Hepatocyte (in vitro differentiated cells): ENCODE measurements around the gene DCTN2. TPM values are rescaled to one million over a fixed set of nuclear protein-coding genes. Genes with fewer than 3 reads are reported as not detected.
"Not testable (repeated sequence)": the region's sequence is repeated elsewhere in the genome, so short reads cannot be mapped to it uniquely, and the experiment has no call there.

Source experiments
- DNase-seq: peaks from one replicate; pipeline ENCODE4 v3.0.0-alpha.2; 2016; ENCODE audit warnings: low spot score
- H2AFZ ChIP-seq: fragments of 200-600 bp; sonication (generic); 2 replicates; pipeline ENCODE4 v1.6.0; 2016; ENCODE audit warnings: antibody characterized with exemption, mild to moderate bottlenecking
- H3K27ac ChIP-seq: fragments of 200-600 bp; sonication (generic); 2 replicates; pipeline ENCODE4 v1.5.1; 2016; ENCODE audit warnings: mild to moderate bottlenecking
- H3K27me3 ChIP-seq: fragments of 200-600 bp; sonication (generic); 2 replicates; pipeline ENCODE4 v1.6.1; 2016
- H3K36me3 ChIP-seq: fragments of 200-600 bp; sonication (generic); replicated peaks from 2 replicates; pipeline ENCODE4 v1.5.1; 2016; ENCODE audit warnings: low read depth; ENCODE audit not compliant: insufficient read depth
- H3K4me1 ChIP-seq: fragments of 200-600 bp; sonication (generic); 2 replicates; pipeline ENCODE4 v1.5.1; 2016; ENCODE audit warnings: mild to moderate bottlenecking, moderate library complexity; ENCODE audit not compliant: insufficient read depth
- H3K4me2 ChIP-seq: fragments of 200-600 bp; sonication (generic); 2 replicates; pipeline ENCODE4 v1.6.0; 2016
- H3K4me3 ChIP-seq: fragments of 200-600 bp; sonication (generic); 2 replicates; pipeline ENCODE4 v1.5.1; 2016; ENCODE audit warnings: mild to moderate bottlenecking
- H3K79me2 ChIP-seq: fragments of 200-600 bp; sonication (generic); 2 replicates; pipeline ENCODE4 v1.6.0; 2017; ENCODE audit warnings: mild to moderate bottlenecking
- H3K9me2 ChIP-seq: fragments of 200-600 bp; sonication (generic); replicated peaks from 2 replicates; pipeline ENCODE4 v1.6.0; 2017; ENCODE audit warnings: mild to moderate bottlenecking; ENCODE audit not compliant: insufficient read depth
- H3K9me3 ChIP-seq: fragments of 200-600 bp; sonication (generic); 2 replicates; pipeline ENCODE4 v1.5.1; 2016; ENCODE audit warnings: low read depth, mild to moderate bottlenecking
- H4K20me1 ChIP-seq: fragments of 200-600 bp; sonication (generic); 2 replicates; pipeline ENCODE4 v1.6.0; 2016; ENCODE audit warnings: mild to moderate bottlenecking; ENCODE audit not compliant: insufficient read depth, poor library complexity, severe bottlenecking
- CTCF ChIP-seq: fragments of 200-600 bp; sonication (generic); IDR thresholded peaks from 2 replicates; pipeline ENCODE4 v1.5.1; 2016; ENCODE audit warnings: antibody characterized with exemption, mild to moderate bottlenecking; ENCODE audit not compliant: poor library complexity
- EZH2 ChIP-seq: fragments of 200-600 bp; sonication (generic); IDR thresholded peaks from 2 replicates; pipeline ENCODE4 v1.6.1; 2016; ENCODE audit warnings: antibody characterized with exemption, mild to moderate bottlenecking, borderline replicate concordance
- EZH2phosphoT487 ChIP-seq: fragments of 200-600 bp; sonication (generic); IDR thresholded peaks from one replicate; pipeline ENCODE4 v1.6.1; 2018; ENCODE audit warnings: antibody characterized with exemption, mild to moderate bottlenecking, low read depth, moderate library complexity; ENCODE audit not compliant: unreplicated experiment, severe bottlenecking
- WGBS: methylation state at CpG from one replicate; pipeline ENCODE4 v1.1.6; 2016; ENCODE audit warnings: low lambda C conversion rate; ENCODE audit errors: missing lambda C conversion rate; 5-methylcytosine and 5-hydroxymethylcytosine counted together
- polyA plus RNA-seq: library from polyadenylated mRNA; unstranded; fragments of >200 nt; fragmentation: Nextera tagmentation; extraction: Ambion mirVana; gene quantifications from 2 replicates; pipeline ENCODE4 v1.2.1, GENCODE V29; 2016
- total RNA-seq: library from RNA; depleted of rRNA; stranded (reverse); fragments of >200 nt; gene quantifications from 2 replicates; pipeline ENCODE4 v1.2.3, GENCODE V29; 2014

Gene DCTN2
- total and polyA plus RNA-seq, 2 experiments from 2014 or later = 110 to 124 TPM

DNA sequence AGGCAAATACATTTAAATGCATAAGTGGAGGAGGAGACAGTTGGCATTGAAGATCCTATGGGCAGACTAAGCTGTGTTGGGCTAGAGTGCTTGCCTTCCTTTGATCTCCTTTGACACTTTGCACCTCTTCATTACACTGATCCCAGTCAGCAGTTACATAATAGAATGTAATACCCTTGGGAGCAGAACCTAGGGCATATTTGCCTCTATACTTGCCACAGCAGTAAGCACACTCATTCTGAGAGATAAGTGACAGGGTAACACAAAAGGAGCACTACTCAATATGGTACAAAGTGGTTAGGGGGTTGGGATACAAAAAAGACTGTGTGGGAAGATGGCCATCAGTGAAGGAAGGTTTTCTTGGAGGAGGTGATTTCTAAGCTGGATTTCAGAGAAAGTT is 50.2 kb downstream of the DCTN2 start:
- no peak overlapping the region for H3K4me3 ChIP-seq
- no peak overlapping the region for H2AFZ ChIP-seq
- H3K9me2 ChIP-seq = no peaks in the 10 kb centered on the region
- H4K20me1 ChIP-seq = no peaks in the 10 kb centered on the region
- H3K27me3 ChIP-seq = no peaks in the 10 kb centered on the region
- no peak overlapping the region for H3K27ac ChIP-seq
- H3K4me2 ChIP-seq = no peak overlapping the region
- DNase-seq = no peak
- no peaks in the 10 kb centered on the region for H3K9me3 ChIP-seq
- no peaks in the 10 kb centered on the region for H3K79me2 ChIP-seq
- no peaks in the 10 kb centered on the region for H3K4me1 ChIP-seq
- H3K36me3 ChIP-seq = no peaks in the 10 kb centered on the region
- TF ChIP-seq CTCF (no peak), EZH2phosphoT487 (no peak), EZH2 (no peak)

DNA sequence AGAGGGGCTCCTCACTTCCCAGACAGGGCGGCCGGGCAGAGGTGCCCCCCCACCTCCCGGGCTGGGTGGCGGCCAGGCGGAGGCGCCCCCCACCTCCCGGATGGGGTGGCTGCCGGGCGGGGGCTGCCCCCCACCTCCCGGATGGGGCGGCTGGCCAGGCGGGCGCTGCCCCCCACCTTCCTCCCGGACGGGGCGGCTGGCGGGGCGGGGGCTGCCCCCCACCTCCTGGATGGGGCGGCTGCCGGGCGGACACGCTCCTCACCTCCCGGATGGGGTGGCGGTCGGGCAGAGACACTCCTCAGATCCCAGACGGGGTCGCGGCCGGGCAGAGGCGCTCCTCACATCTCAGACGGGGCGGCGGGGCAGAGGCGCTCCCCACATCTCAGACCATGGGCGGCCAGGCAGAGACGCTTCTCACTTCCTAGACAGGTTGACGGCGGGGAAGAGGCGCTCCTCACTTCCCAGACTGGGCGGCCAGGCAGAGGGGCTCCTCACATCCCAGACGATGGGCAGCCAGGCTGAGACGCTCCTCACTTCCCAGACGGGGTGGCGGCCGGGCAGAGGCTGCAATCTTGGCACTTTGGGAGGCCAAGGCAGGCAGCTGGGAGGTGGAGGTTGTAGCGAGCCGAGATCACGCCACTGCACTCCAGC is 51.8 kb downstream of the DCTN2 start:
- H3K27ac ChIP-seq, H3K9me3 ChIP-seq, H3K4me3 ChIP-seq, DNase-seq, H3K9me2 ChIP-seq, H3K27me3 ChIP-seq, H3K4me2 ChIP-seq, H4K20me1 ChIP-seq, H3K79me2 ChIP-seq, H2AFZ ChIP-seq, H3K4me1 ChIP-seq, H3K36me3 ChIP-seq: not testable (repeated sequence)
- 96% methylated on average over 10 of the region's 48 CpGs for WGBS

- DNase-seq = no peak
- H3K4me2 ChIP-seq = no peak overlapping the region
- WGBS = 95% methylated on average over 15 of the region's 15 CpGs
- H3K4me3 ChIP-seq = no peak overlapping the region
- H3K9me2 ChIP-seq = no peaks in the 10 kb centered on the region
- no peak overlapping the region for H3K27ac ChIP-seq
- H4K20me1 ChIP-seq = peaks cover 2% of the 10 kb centered on the region
- H3K36me3 ChIP-seq = no peaks in the 10 kb centered on the region
- no peaks in the 10 kb centered on the region for H3K27me3 ChIP-seq
- H3K9me3 ChIP-seq = no peaks in the 10 kb centered on the region
- peak; percentile 8 for TF ChIP-seq CTCF
- no peak for TF ChIP-seq EZH2phosphoT487
- TF ChIP-seq EZH2 = no peak
- peaks cover 11% of the 10 kb centered on the region for H3K4me1 ChIP-seq
- no peak overlapping the region for H2AFZ ChIP-seq
- H3K79me2 ChIP-seq = peaks cover 27% of the 10 kb centered on the region
These were observed 55.4 kb downstream of the DCTN2 start for GRCh38 chr12:57491393-57492280.

- Histone ChIP-seq H4K20me1 (peaks cover 2% of the 10 kb centered on the region), H2AFZ (no peak overlapping the region), H3K36me3 (no peaks in the 10 kb centered on the region), H3K79me2 (peaks cover 27% of the 10 kb centered on the region), H3K4me2 (no peak overlapping the region), H3K4me3 (no peak overlapping the region), H3K9me2 (no peaks in the 10 kb centered on the region), H3K9me3 (no peaks in the 10 kb centered on the region), H3K27me3 (no peaks in the 10 kb centered on the region), H3K4me1 (peaks cover 11% of the 10 kb centered on the region), H3K27ac (no peak overlapping the region)
- DNase-seq = no peak
- 96% methylated on average over 4 of the region's 4 CpGs for WGBS
- TF ChIP-seq EZH2phosphoT487 (no peak), CTCF (no peak), EZH2 (no peak)
These were observed 56.9 kb downstream of the DCTN2 start for GRCh38 chr12:57490126-57490525.
